GM19452 (cell line): ENCODE measurements around the gene PAEP.
"Not testable (repeated sequence)": the region's sequence is repeated elsewhere in the genome, so short reads cannot be mapped to it uniquely, and the experiment has no call there.

Experiments used
- ATAC-seq: cut with Tn5 transposase; IDR thresholded peaks from one replicate; pipeline ENCODE4 v1.9.1; 2021; ENCODE audit not compliant: unreplicated experiment

The PAEP gene

DNA sequence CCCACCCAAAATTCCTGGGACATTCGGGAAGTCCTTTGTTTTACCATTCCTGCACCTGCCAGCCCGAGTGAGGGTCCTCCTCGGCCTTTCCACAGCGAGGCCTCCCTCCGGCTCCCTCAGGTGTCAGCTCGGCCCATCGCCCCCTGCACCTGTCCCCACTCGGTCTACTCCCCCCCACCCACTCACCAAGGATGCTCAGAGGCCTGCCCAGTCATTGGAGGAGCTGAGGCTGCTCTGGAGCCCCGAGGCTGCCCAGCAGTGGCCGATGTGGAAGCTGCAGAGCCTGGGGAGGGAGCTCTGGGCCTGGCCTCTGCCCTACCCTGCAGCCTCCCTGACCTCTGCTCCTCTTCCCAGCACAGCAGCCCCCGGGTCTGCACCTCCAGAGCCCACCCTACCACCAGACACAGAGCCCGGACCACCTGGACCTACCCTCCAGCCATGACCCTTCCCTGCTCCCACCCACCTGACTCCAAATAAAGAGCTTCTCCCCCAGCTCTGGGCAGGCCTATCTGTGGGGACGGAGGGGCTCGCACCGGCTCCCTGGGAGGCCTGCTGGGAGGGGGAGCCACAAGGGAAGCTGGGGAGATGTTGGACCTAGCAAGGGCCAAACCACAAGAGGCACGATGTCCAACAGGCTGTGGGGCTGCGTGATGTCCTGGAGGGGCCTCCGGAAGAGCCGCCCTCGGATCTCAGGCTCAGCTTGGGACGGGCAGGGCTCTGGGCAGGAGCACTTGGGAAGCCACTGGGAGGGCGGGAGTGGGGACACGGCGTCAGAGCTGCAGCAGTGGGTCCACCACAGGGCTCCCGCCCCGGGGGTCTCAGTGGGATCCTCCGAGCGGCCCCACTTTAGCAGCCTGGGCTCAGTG is 11.8 kb upstream of the PAEP start:
- not testable (repeated sequence) for ATAC-seq

DNA sequence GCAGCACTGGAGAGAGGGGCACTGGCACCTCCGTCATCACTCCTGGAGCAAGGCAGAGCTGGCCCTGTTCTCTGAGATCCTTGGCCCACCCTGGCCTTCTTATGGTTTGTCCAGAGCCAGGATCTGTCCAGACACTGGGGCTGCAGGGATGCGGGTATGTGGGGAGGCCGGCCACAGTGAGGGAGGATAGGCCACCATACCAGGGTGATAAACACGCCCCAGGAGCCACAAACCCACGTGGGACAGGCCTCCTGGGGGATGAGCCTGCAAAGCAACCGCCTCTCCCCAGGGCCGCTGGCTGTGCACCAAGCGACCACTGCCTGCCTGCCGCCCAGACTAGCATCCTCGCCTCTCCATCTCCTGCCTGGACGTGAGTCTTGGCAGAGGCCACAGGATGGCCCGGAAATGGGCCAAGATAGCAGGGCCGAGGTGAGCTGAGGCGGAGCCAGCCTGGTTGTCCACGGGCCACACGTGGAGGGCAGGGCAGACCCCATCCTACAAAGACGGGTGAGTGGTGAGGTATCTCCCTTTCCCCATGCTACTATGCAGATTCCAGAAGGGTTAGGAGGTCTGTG is 11.1 kb upstream of the PAEP start:
- ATAC-seq: no peak

- ATAC-seq: no peak
Measured at GRCh38 chr9:135551031-135551430, 10.5 kb upstream of the PAEP start.

- ATAC-seq: no peak
Measured at GRCh38 chr9:135551456-135551855, 10.1 kb upstream of the PAEP start.

GRCh38 chr9:135552021-135552697 is 9.4 kb upstream of the PAEP start:
- no peak for ATAC-seq

DNA sequence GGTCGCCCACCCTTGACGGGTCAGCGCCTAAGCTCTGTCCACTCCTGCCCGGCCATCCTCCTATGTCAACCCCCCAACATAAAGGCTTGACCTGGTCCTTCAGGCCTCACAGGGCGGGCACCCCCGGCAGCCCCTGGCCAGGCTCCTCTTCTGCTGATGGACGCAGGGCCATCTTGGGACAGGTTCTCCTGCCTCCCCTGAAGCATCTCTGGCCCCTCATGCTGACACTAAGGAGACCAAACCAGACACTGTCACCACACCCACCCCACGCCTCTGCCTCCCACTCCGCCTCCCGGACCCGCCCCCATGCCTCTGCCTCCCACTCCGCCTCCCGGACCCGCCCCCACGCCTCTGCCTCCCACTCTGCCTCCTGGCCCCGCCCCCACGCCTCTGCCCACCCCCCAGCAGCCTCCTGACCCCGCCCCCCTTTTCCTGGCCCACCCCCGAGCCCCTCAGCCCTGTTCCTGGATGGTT is 8.8 kb upstream of the PAEP start:
- no peak for ATAC-seq

DNA sequence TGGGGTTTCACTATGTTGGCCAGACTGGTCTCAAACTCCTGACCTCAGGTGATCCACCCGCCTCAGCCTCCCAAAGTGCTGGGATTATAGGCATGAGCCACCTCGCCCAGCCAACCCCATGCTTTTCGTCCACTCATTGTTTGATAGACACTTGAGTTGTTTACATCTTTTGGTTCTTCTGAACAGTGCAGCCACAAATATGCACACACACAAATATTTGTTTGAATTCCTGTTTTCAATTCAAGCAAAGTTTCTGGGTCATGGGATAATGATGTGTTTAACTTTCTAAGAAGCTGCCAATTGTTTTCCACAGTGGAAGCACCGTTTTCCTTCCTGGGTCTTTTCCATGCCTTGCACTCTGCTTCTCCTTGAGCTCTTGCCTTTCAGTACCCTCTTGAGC is 6.8 kb upstream of the PAEP start:
- no peak for ATAC-seq

GRCh38 chr9:135555203-135555602 is 6.4 kb upstream of the PAEP start:
- no peak for ATAC-seq

- no peak for ATAC-seq
Measured at GRCh38 chr9:135555910-135556309, 5.6 kb upstream of the PAEP start.

DNA sequence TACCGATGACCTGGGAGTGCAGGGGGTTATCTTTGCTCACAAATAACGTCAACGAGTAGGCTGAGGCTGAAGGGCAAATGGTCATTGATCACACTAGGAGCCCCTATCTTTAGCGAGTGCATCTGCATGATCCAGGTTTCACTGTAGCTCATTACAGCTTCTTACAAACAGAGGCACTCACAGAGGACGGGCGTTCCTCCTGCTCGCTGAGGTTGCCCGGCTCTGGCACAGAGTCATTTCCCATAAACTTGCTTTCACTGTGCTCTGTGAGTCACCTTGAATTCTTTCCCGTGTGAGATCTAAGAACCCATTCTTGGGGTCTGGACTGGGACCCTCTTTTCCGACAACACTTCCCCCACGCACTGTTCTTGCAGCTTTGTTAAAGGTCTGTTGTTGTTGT is 1.9 kb upstream of the PAEP start:
- ATAC-seq: no peak

DNA sequence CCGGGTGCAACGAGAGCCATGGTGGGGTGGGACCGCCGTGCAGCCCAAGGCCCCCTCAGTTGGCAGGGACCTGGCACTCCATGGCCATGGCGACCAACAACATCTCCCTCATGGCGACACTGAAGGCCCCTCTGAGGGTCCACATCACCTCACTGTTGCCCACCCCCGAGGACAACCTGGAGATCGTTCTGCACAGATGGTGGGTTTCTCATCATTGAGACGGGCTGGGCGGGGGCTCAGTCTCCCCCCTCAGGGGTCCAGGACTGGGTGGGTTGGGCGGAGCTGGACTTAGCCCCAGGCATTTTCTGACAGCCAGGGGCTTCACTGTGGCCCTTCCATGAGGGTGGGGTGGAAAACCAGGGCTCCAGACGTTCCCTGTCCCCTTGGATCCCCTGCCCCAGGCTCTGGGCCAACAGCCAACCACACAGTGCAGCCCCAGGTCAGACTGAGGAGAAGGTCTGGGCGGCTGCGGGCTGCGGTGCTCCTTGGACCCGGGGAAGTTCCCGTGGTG is 734 bp downstream of the PAEP start:
- no peak for ATAC-seq

DNA sequence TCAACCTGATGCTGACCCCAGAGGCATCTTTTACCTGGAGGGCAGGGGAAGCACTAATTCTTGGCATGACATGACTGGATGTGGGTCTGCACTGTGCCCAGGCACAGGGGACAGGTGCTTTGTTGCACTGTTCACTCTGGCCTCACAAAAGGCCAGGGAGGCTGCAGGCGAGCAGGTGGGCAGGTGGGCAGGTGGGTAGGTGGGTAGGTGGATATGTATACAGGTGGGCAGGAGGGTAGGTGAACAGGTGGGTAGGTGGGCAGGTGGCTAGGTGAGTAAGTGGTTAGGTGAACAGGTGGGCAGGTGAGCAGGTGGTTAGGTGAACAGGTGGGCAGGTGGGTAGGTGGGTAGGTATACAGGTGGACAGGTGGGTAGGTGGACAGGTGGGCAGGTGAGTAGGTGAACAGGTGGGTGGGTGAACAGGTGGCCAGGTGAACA is 1.5 kb downstream of the PAEP start:
- no peak for ATAC-seq

GRCh38 chr9:135563858-135564257 is 2.3 kb downstream of the PAEP start:
- ATAC-seq: no peak

GRCh38 chr9:135565141-135565628 is 3.6 kb downstream of the PAEP start:
- ATAC-seq: no peak

DNA sequence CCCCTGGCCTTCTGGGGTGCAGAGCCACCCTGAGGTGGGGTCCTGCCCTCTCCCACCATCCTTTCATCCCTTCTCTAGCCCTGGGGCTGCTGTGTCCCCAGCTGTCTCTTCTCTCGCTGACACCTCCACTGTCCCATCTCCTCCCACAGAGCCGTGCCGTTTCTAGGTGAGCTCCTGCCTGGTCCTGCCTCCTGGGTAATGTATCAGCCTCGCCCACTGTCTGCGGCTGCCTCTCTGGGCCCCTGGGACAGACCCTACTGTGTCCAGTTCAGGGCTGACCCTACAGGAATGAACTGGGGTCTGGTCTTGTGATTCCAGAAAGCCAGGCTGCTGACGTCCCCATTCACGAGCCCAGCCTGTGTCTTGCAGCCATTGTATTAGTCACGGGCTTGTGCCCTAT is 4.1 kb downstream of the PAEP start:
- ATAC-seq: no peak

GRCh38 chr9:135566552-135566951 is 5.0 kb downstream of the PAEP start:
- no peak for ATAC-seq

GRCh38 chr9:135567311-135567710 is 5.8 kb downstream of the PAEP start:
- ATAC-seq: no peak

- ATAC-seq: no peak
Measured at GRCh38 chr9:135568026-135568425, 6.5 kb downstream of the PAEP start.

GRCh38 chr9:135570456-135570855 is 8.9 kb downstream of the PAEP start:
- no peak for ATAC-seq

GRCh38 chr9:135572233-135572632 is 10.7 kb downstream of the PAEP start:
- ATAC-seq: no peak

GRCh38 chr9:135573124-135573523 is 11.6 kb downstream of the PAEP start:
- no peak for ATAC-seq

DNA sequence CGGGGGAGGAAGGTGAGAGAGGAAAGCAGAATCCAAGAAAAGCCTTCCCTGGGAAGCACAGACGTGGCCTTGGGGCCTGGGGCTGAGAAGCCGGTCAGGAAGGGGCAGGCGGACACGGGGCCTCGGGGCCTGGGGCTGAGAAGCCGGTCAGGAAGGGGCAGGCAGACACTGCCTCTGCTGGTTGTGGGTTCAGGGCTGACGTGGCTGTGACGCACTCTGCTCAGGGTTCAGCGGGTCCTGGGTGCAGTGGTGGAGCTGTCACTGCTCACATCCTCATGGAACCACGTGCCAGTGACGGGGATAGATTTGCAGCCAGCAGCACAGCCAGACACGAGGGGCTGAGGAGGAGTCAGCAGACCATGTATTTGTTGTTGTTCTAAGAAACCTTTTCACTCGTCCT is 12.8 kb downstream of the PAEP start:
- ATAC-seq: no peak
